ENCODE data around the gene KMT2D. TPM values are rescaled to one million over a fixed set of nuclear protein-coding genes. Genes with fewer than 3 reads are reported as not detected.

The KMT2D gene
- total and polyA plus RNA-seq, 2 of the 8 experiments (the other 6 are each of a cell fraction or from before 2014, with no cell fraction given): 9.1 to 86.3 TPM

GRCh38 chr12:49039421-49040363, 20.9 kb downstream of the KMT2D start (continued):
- TF ChIP-seq ZNF274 (IDR thresholded peaks at IDR 0.05; ENCODE audit: borderline replicate concordance, extremely low read depth, low read length): no peak

All from H1 (cell line).